Measurements from ENCODE around the gene NPB.

NPB gene

GRCh38 chr17:81902023-81902652, at the start of gene NPB:
TSS of gene NPB (plus strand) at chr17:81902238. CDS start at chr17:81902278, 40 bp downstream.
- POLR2A ChIA-PET (ENCODE audit: low non-redundant PET), result no interaction called here
- peak within 1 kb of the TSS; percentile 98 for H3K27ac ChIP-seq
- CTCF ChIA-PET, result no interaction called here
- DNase-seq (ENCODE audit: low spot score), result no peak
- TF ChIP-seq CTCF (conservative IDR thresholded peaks at IDR 0.05; ENCODE audit: low read depth), result no peak

GRCh38 chr17:81854974-81855774, 46.9 kb upstream of the NPB start:
- no peak for DNase-seq (ENCODE audit: low spot score)
- ChIA-PET CTCF (interaction anchor here (0.7 to 1.2 kb wide), 5 partner anchors 13 to 122 kb away, joined by 3 to 11 read pairs (median 3); partner anchors contain the start of gene MCRIP1), POLR2A (ENCODE audit: low non-redundant PET) (interaction anchor here (0.6 to 1.5 kb wide), 4 partner anchors 11 to 153 kb away, joined by 3 to 5 read pairs (median 4); no protein-coding TSS in a partner anchor)
- peak overlapping the region; percentile 97 for H3K27ac ChIP-seq
- no peak for TF ChIP-seq CTCF (conservative IDR thresholded peaks at IDR 0.05; ENCODE audit: low read depth)

- TF ChIP-seq CTCF (conservative IDR thresholded peaks at IDR 0.05; ENCODE audit: low read depth), result no peak
- H3K27ac ChIP-seq, result peak overlapping the region; percentile 97
- DNase-seq (ENCODE audit: low spot score), result no peak
- ChIA-PET CTCF (interaction anchor here (0.6 kb wide), 1 partner anchor 12 kb away, joined by 3 read pairs; no protein-coding TSS in a partner anchor), POLR2A (ENCODE audit: low non-redundant PET) (interaction anchor here (0.7 to 1.1 kb wide), 2 partner anchors 16 to 130 kb away, joined by 3 read pairs; no protein-coding TSS in a partner anchor)
These were observed 43.7 kb upstream of the NPB start for GRCh38 chr17:81858170-81858966.

GRCh38 chr17:81858967-81859905, 42.8 kb upstream of the NPB start:
- peak overlapping the region; percentile 97 for H3K27ac ChIP-seq
- TF ChIP-seq CTCF (conservative IDR thresholded peaks at IDR 0.05; ENCODE audit: low read depth), result no peak
- ChIA-PET CTCF (interaction anchor here (0.6 to 1.3 kb wide), 3 partner anchors 19 to 125 kb away, joined by 3 to 5 read pairs (median 5); no protein-coding TSS in a partner anchor), POLR2A (ENCODE audit: low non-redundant PET) (interaction anchor here (0.6 to 1.1 kb wide), 2 partner anchors 16 to 26 kb away, joined by 3 read pairs; no protein-coding TSS in a partner anchor)
- no peak for DNase-seq (ENCODE audit: low spot score)

GRCh38 chr17:81859906-81860755, 41.9 kb upstream of the NPB start, which contains the start of gene P4HB:
TSS of gene P4HB (minus strand) at chr17:81860535. CDS start at chr17:81860471, 64 bp downstream.
- H3K27ac ChIP-seq, result peak within 1 kb of the TSS; percentile 97
- no peak for DNase-seq (ENCODE audit: low spot score)
- CTCF ChIA-PET, result interaction anchor here (0.6 to 1.3 kb wide), 3 partner anchors 9 to 99 kb away, joined by 3 to 5 read pairs (median 4); no protein-coding TSS in a partner anchor
- POLR2A ChIA-PET (ENCODE audit: low non-redundant PET), result interaction anchor here (0.6 to 1.0 kb wide), 2 partner anchors 11 to 27 kb away, joined by 3 to 6 read pairs; no protein-coding TSS in a partner anchor
- TF ChIP-seq CTCF (conservative IDR thresholded peaks at IDR 0.05; ENCODE audit: low read depth), result no peak

All from RWPE1 (cell line).